GM19240 (cell line): ENCODE data around the gene NCSTN.

Experiments used
- DNase-seq: peaks from one replicate; pipeline ENCODE4 v3.0.0; 2011; ENCODE audit warnings: low spot score; ENCODE audit not compliant: insufficient read length

The NCSTN gene

GRCh38 chr1:160351629-160352028, 8.4 kb downstream of the NCSTN start:
- no peak for DNase-seq

- DNase-seq: no peak
Observed at GRCh38 chr1:160352555-160352954, 9.4 kb downstream of the NCSTN start.

GRCh38 chr1:160353223-160353622, 10.0 kb downstream of the NCSTN start:
- no peak for DNase-seq

GRCh38 chr1:160354388-160354985, 11.3 kb downstream of the NCSTN start:
- DNase-seq: no peak

- no peak for DNase-seq
Observed at GRCh38 chr1:160357286-160358002, 14.3 kb downstream of the NCSTN start.

GRCh38 chr1:160358073-160358472, 14.9 kb downstream of the NCSTN start:
- no peak for DNase-seq

GRCh38 chr1:160359559-160360226, 16.5 kb downstream of the NCSTN start:
- no peak for DNase-seq

- no peak for DNase-seq
Observed at GRCh38 chr1:160360227-160360695, 17.1 kb downstream of the NCSTN start.

GRCh38 chr1:160361199-160361598, 18.0 kb downstream of the NCSTN start:
- no peak for DNase-seq

- no peak for DNase-seq
Observed at GRCh38 chr1:160361814-160362167, 18.6 kb downstream of the NCSTN start.

GRCh38 chr1:160362168-160362957, 19.2 kb downstream of the NCSTN start:
- no peak for DNase-seq

- DNase-seq: no peak
Observed at GRCh38 chr1:160363010-160363409, 19.8 kb downstream of the NCSTN start.

- no peak for DNase-seq
Observed at GRCh38 chr1:160363951-160364735, 21.0 kb downstream of the NCSTN start.

GRCh38 chr1:160365325-160365724, 22.1 kb downstream of the NCSTN start:
- DNase-seq: no peak

- no peak for DNase-seq
Observed at GRCh38 chr1:160366731-160367515, 23.7 kb downstream of the NCSTN start, which contains the start of gene NHLH1. Gene NHLH1, plus strand, starts transcription at chr1:160367071. Its CDS starts 3,661 bp downstream, at chr1:160370732.

- DNase-seq: no peak
Observed at GRCh38 chr1:160367516-160367900, 24.3 kb downstream of the NCSTN start.

GRCh38 chr1:160367934-160368923, 25.0 kb downstream of the NCSTN start:
- DNase-seq: no peak

GRCh38 chr1:160369087-160369486, 25.9 kb downstream of the NCSTN start:
- no peak for DNase-seq
